PC-3 (cell line): ENCODE results near the gene RBFOX2. TPM values are rescaled to one million over a fixed set of nuclear protein-coding genes. Genes with fewer than 3 reads are reported as not detected.

ENCODE experiments used
- ATAC-seq: fragments of 200-7000 bp; cut with Tn5 transposase; 2 replicates; pipeline ENCODE4 v1.9.1; 2020; ENCODE audit warnings: mild to moderate bottlenecking, moderate library complexity
- BruUV-seq: library from RNA; stranded (reverse); fragments of 400-500 nt; replicated peaks from 2 replicates; lab custom pipeline; 2021; lab: Mats Ljungman, UMichigan
- CTCF ChIA-PET: fragments of 300-600 bp; sonication (Branson Sonifier 250); formaldehyde crosslinking; loops from one replicate; lab custom pipeline; 2022; ENCODE audit warnings: antibody characterized with exemption; lab: Charles Lee
- POLR2A ChIA-PET: fragments of 300-600 bp; sonication (Branson Sonifier 250); formaldehyde crosslinking; loops from one replicate; lab custom pipeline; 2022; ENCODE audit warnings: antibody characterized with exemption; ENCODE audit not compliant: unreplicated experiment; lab: Charles Lee
- DNase-seq: peaks from one replicate; pipeline ENCODE4 v3.0.0-alpha.2; 2015
- H2AFZ ChIP-seq: fragments of 300-600 bp; sonication (generic); 2 replicates; pipeline ENCODE4 v1.6.0; 2016; ENCODE audit warnings: antibody characterized with exemption, low read length
- H3F3A ChIP-seq: fragments of 300-600 bp; sonication (generic); one replicate; pipeline ENCODE4 v1.6.0; 2017; ENCODE audit warnings: antibody characterized with exemption, low read length, control low read depth, mild to moderate bottlenecking; ENCODE audit not compliant: unreplicated experiment
- H3K27ac ChIP-seq: fragments of 300-600 bp; sonication (generic); 2 replicates; pipeline ENCODE4 v1.5.1; 2016; ENCODE audit warnings: mild to moderate bottlenecking, low read length
- H3K27me3 ChIP-seq: fragments of 300-600 bp; sonication (generic); 2 replicates; pipeline ENCODE4 v1.6.1; 2016; ENCODE audit warnings: low read length, mixed read lengths
- H3K36me3 ChIP-seq: fragments of 300-600 bp; sonication (generic); 2 replicates; pipeline ENCODE4 v1.6.1; 2016; ENCODE audit warnings: low read depth, mixed run types, low read length, mixed read lengths
- H3K4me1 ChIP-seq: fragments of 300-600 bp; sonication (generic); 2 replicates; pipeline ENCODE4 v1.5.1; 2016; ENCODE audit warnings: low read length; ENCODE audit not compliant: insufficient read depth
- H3K4me2 ChIP-seq: fragments of 300-600 bp; sonication (generic); 2 replicates; pipeline ENCODE4 v1.6.0; 2016; ENCODE audit warnings: low read length
- H3K4me3 ChIP-seq: fragments of 300-600 bp; sonication (generic); 2 replicates; pipeline ENCODE4 v1.5.1; 2016; ENCODE audit warnings: mild to moderate bottlenecking, low read length, mixed read lengths
- H3K79me2 ChIP-seq: fragments of 300-600 bp; sonication (generic); 2 replicates; pipeline ENCODE4 v1.6.1; 2017; ENCODE audit warnings: low read length, mixed read lengths
- H3K9ac ChIP-seq: fragments of 300-600 bp; sonication (generic); 2 replicates; pipeline ENCODE4 v1.6.0; 2016; ENCODE audit warnings: mild to moderate bottlenecking, low read length
- H3K9me2 ChIP-seq: fragments of 300-600 bp; sonication (generic); replicated peaks from 2 replicates; pipeline ENCODE4 v1.6.1; 2016; ENCODE audit warnings: mixed run types, low read length, mixed read lengths
- H3K9me3 ChIP-seq: fragments of 300-600 bp; sonication (generic); 2 replicates; pipeline ENCODE4 v1.6.1; 2016; ENCODE audit warnings: low read length, mixed read lengths
- H4K20me1 ChIP-seq: fragments of 300-600 bp; sonication (generic); 2 replicates; pipeline ENCODE4 v1.6.1; 2016; ENCODE audit warnings: low read length, mixed read lengths
- CTCF ChIP-seq: fragments of 300-600 bp; sonication (generic); conservative IDR thresholded peaks from 2 replicates; pipeline ENCODE4 v1.5.1; 2017; ENCODE audit warnings: antibody characterized with exemption, low read depth, mild to moderate bottlenecking, low read length
- EZH2 ChIP-seq: fragments of 300-600 bp; sonication (generic); IDR thresholded peaks from one replicate; pipeline ENCODE4 v1.6.1; 2017; ENCODE audit warnings: antibody characterized with exemption, mild to moderate bottlenecking, low read length; ENCODE audit not compliant: unreplicated experiment
- EZH2phosphoT487 ChIP-seq: fragments of 300-600 bp; sonication (generic); IDR thresholded peaks from 2 replicates; pipeline ENCODE4 v1.6.1; 2018; ENCODE audit warnings: mild to moderate bottlenecking, antibody characterized with exemption, low read length, borderline replicate concordance
- intact Hi-C: fragments of 100-400 bp; cut with micrococcal nuclease; formaldehyde crosslinking; loops from 2 replicates; pipeline ENCODE4 v1.9.0; 2023
- total RNA-seq: library from RNA; depleted of rRNA; stranded (reverse); fragments of >200 nt; gene quantifications from 2 replicates; pipeline ENCODE4 v1.2.3, GENCODE V29; 2014

Gene RBFOX2
- total RNA-seq, 1 experiment from 2014 or later = 75.1 TPM

DNA sequence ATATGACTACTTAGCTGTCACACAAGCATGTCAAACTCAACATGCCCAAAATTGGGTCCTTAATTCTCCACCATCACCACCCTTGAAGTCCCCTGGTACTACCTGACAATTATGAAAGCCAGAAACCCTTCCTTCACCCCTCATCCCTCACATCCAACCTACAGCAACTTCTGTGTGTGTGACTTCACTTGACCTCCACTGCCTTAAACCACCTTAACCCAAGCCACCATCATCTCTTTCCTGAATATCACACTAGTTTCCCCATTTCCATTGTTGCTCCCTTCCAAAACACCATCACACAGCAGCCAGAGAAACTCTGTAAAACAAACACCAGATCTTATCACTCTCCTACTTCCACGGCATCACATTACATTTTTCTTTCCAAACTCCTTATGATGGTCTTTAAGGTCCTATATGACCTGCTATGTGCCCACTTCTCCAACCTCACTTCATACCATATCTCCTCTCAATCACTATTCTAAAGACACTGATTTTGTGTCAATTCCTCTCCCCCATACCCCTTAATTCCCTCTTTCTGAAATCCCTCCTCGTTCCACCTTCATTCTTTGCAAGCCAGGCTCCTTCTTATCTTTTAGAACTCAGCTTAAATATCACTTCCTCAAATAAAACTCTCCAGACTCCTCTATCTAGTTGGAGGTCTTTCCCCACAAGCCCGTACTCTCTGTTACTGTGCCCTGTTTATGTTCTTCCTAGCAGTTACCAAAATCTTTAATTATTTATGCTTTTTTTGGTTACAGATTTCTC, 124.9 kb downstream of the RBFOX2 start:
- H3K27ac ChIP-seq = no peak overlapping the region
- no peaks in the 10 kb centered on the region for H4K20me1 ChIP-seq
- TF ChIP-seq EZH2phosphoT487 (no peak), CTCF (no peak), EZH2 (no peak)
- no peaks in the 10 kb centered on the region for H3K36me3 ChIP-seq
- no peaks in the 10 kb centered on the region for H3K27me3 ChIP-seq
- no peaks in the 10 kb centered on the region for H3F3A ChIP-seq
- no TSS peak for BruUV-seq
- no peak overlapping the region for H3K4me3 ChIP-seq
- peaks cover 81% of the 10 kb centered on the region for H3K79me2 ChIP-seq
- ChIA-PET CTCF (no interaction called here), POLR2A (no interaction called here)
- intact Hi-C loops = no loop called here
- ATAC-seq = no peak
- no peak overlapping the region for H3K4me2 ChIP-seq
- no peak overlapping the region for H3K9ac ChIP-seq
- DNase-seq = no peak
- no peaks in the 10 kb centered on the region for H3K9me2 ChIP-seq
- no peak overlapping the region for H2AFZ ChIP-seq
- H3K9me3 ChIP-seq = no peaks in the 10 kb centered on the region
- H3K4me1 ChIP-seq = peaks cover 16% of the 10 kb centered on the region

DNA sequence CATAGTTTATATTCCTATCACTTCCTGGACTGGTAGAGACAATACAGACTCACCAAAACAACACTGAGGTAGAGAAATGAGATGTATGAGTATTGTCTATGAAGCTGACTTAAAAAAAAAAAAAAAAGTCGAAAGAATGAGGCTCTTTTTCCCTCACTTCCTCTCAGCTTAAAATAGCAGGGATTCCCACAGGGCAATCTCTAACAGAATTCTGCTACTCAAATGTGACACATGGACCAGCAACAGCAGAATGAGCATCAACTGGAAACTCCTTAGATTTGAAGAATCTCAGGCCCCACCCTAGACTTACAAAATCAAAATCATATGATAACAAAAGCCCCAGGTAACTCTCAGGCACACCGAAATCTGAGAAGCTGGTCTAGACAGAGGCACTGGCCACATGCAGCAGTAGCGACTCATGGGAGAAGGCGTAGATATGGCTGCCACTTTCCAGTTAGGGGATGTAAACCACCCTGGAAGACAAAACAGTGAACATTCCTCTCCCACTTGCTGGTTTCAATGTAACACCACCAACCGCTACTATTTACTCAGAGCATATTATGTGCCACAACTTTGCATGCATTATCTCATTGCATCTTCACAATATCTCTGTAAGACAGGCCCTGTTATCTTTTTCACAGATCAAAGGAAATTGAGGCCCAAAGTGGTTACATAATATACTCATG, 128.0 kb downstream of the RBFOX2 start:
- Histone ChIP-seq H3K9me2 (no peaks in the 10 kb centered on the region), H2AFZ (no peak overlapping the region), H3K27ac (no peak overlapping the region), H3K9me3 (no peaks in the 10 kb centered on the region), H3K4me3 (no peak overlapping the region), H3K4me1 (peaks cover 18% of the 10 kb centered on the region), H4K20me1 (no peaks in the 10 kb centered on the region), H3K27me3 (no peaks in the 10 kb centered on the region), H3K36me3 (no peaks in the 10 kb centered on the region), H3F3A (no peaks in the 10 kb centered on the region), H3K4me2 (no peak overlapping the region), H3K9ac (no peak overlapping the region), H3K79me2 (peaks cover 85% of the 10 kb centered on the region)
- no TSS peak for BruUV-seq
- TF ChIP-seq CTCF (no peak), EZH2 (no peak), EZH2phosphoT487 (no peak)
- ChIA-PET POLR2A (interaction anchor here (0.6 kb wide), 1 partner anchor 11 kb away, joined by 6 read pairs; no protein-coding TSS in a partner anchor), CTCF (no interaction called here)
- DNase-seq (peak; percentile 43), ATAC-seq (peak; percentile 48)
- intact Hi-C loops = no loop called here

DNA sequence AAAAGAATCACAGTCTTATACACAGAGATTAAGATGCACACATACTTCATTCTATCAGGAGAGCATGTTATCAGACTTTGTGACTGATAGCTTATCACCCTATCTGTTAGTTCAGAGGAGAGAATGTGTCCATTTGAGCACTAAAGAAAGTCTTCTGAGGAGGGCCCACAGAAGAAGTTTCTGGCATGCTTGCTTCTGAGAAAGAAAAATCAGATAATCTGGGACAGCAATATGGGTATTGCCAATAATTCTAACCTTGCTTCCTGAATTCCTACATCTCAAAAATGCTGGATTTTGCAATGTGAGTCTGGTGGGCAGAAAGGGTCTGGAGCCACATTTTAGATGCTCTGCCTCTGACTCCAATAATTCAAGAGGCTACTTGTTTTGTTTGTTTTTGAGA, 128.9 kb downstream of the RBFOX2 start:
- no peak overlapping the region for H3K4me3 ChIP-seq
- no peak for DNase-seq
- no peaks in the 10 kb centered on the region for H4K20me1 ChIP-seq
- TF ChIP-seq CTCF = no peak
- TF ChIP-seq EZH2phosphoT487 = no peak
- peaks cover 76% of the 10 kb centered on the region for H3K79me2 ChIP-seq
- no TSS peak for BruUV-seq
- peaks cover 21% of the 10 kb centered on the region for H3K4me1 ChIP-seq
- no peaks in the 10 kb centered on the region for H3K36me3 ChIP-seq
- H3K9me2 ChIP-seq = no peaks in the 10 kb centered on the region
- no peaks in the 10 kb centered on the region for H3F3A ChIP-seq
- CTCF ChIA-PET = no interaction called here
- H2AFZ ChIP-seq = no peak overlapping the region
- POLR2A ChIA-PET = no interaction called here
- H3K27me3 ChIP-seq = no peaks in the 10 kb centered on the region
- intact Hi-C loops = no loop called here
- H3K9me3 ChIP-seq = no peaks in the 10 kb centered on the region
- no peak for ATAC-seq
- H3K9ac ChIP-seq = no peak overlapping the region
- H3K4me2 ChIP-seq = no peak overlapping the region
- no peak overlapping the region for H3K27ac ChIP-seq
